IMR-90 (cell line): Measurements from ENCODE around the gene SASS6. TPM values are rescaled to one million over a fixed set of nuclear protein-coding genes. Genes with fewer than 3 reads are reported as not detected.

Experiments used
- ATAC-seq: fragments of 200-7000 bp; cut with Tn5 transposase; 2 replicates; pipeline ENCODE4 v1.9.1; 2020; ENCODE audit warnings: low read depth, mild to moderate bottlenecking, moderate library complexity
- BruUV-seq: library from RNA; stranded (reverse); fragments of 400-500 nt; replicated peaks from 2 replicates; lab custom pipeline; 2021; lab: Mats Ljungman, UMichigan
- CTCF ChIA-PET: fragments of 300-600 bp; formaldehyde crosslinking; extraction: SDS; loops from one replicate; lab custom pipeline; 2021; ENCODE audit warnings: antibody characterized with exemption; lab: Yijun Ruan, JAX
- POLR2A ChIA-PET: fragments of 300-600 bp; sonication (Branson Sonifier 250); formaldehyde crosslinking; loops from one replicate; lab custom pipeline; 2022; ENCODE audit warnings: antibody characterized with exemption; ENCODE audit not compliant: unreplicated experiment; lab: Charles Lee
- DNase-seq: peaks from one replicate; pipeline ENCODE4 v3.0.0; 2013
- H2AFZ ChIP-seq: replicated peaks from 2 replicates; pipeline ENCODE3; 2013; ENCODE audit warnings: low read length, mild to moderate bottlenecking; ENCODE audit not compliant: poor library complexity
- H2AK5ac ChIP-seq: 2 replicates; pipeline ENCODE4 v1.6.1; 2013; ENCODE audit warnings: low read depth, low read length, inconsistent platforms
- H2AK9ac ChIP-seq: replicated peaks from 2 replicates; pipeline ENCODE3; 2013; ENCODE audit warnings: mild to moderate bottlenecking, low read depth, low read length, moderate library complexity; ENCODE audit not compliant: poor library complexity
- H2BK120ac ChIP-seq: 2 replicates; pipeline ENCODE4 v1.6.1; 2013; ENCODE audit warnings: low read depth, low read length, inconsistent platforms
- H2BK15ac ChIP-seq: 3 replicates; pipeline ENCODE4 v1.6.1; 2013; ENCODE audit warnings: low read depth, low read length, inconsistent platforms
- H2BK20ac ChIP-seq: 2 replicates; pipeline ENCODE4 v1.6.1; 2013; ENCODE audit warnings: low read depth, mild to moderate bottlenecking, inconsistent platforms, low read length, moderate library complexity
- H2BK5ac ChIP-seq: 2 replicates; pipeline ENCODE4 v1.6.1; 2013; ENCODE audit warnings: mild to moderate bottlenecking, low read depth, low read length, inconsistent platforms; ENCODE audit not compliant: poor library complexity, severe bottlenecking
- H3K14ac ChIP-seq: replicated peaks from 2 replicates; pipeline ENCODE4 v1.6.1; 2013; ENCODE audit warnings: low read depth, low read length, inconsistent platforms
- H3K18ac ChIP-seq: 2 replicates; pipeline ENCODE4 v1.6.1; 2013; ENCODE audit warnings: low read depth, low read length, control low read depth
- H3K23ac ChIP-seq: 2 replicates; pipeline ENCODE4 v1.6.1; 2013; ENCODE audit warnings: low read depth, low read length, inconsistent platforms
- H3K27ac ChIP-seq: 2 replicates; pipeline ENCODE4 v1.5.1; 2013; ENCODE audit warnings: mild to moderate bottlenecking, control low read depth, low read length; ENCODE audit not compliant: insufficient read depth
- H3K27me3 ChIP-seq: 2 replicates; pipeline ENCODE4 v1.6.1; 2013; ENCODE audit warnings: low read length; ENCODE audit not compliant: control insufficient read depth, insufficient read depth
- H3K36me3 ChIP-seq: 2 replicates; pipeline ENCODE4 v1.6.1; 2013; ENCODE audit warnings: low read length, mixed read lengths; ENCODE audit not compliant: control insufficient read depth, insufficient read depth
- H3K4ac ChIP-seq: 2 replicates; pipeline ENCODE4 v1.6.1; 2013; ENCODE audit warnings: low read depth, low read length, inconsistent platforms
- H3K4me1 ChIP-seq: 2 replicates; pipeline ENCODE4 v1.6.1; 2013; ENCODE audit warnings: low read length, mixed read lengths; ENCODE audit not compliant: control insufficient read depth, insufficient read depth
- H3K4me2 ChIP-seq: 2 replicates; pipeline ENCODE4 v1.6.1; 2013; ENCODE audit warnings: low read depth, mild to moderate bottlenecking, control low read depth, low read length, moderate library complexity
- H3K4me3 ChIP-seq: 2 replicates; pipeline ENCODE4 v1.5.1; 2013; ENCODE audit warnings: low read depth, mild to moderate bottlenecking, control low read depth, low read length, moderate library complexity; ENCODE audit not compliant: insufficient read depth
- H3K56ac ChIP-seq: 2 replicates; pipeline ENCODE4 v1.6.1; 2013; ENCODE audit warnings: low read length, inconsistent platforms; ENCODE audit not compliant: insufficient read depth; ENCODE audit errors: extremely low read depth
- H3K79me1 ChIP-seq, 2 experiments: 2 replicates each; pipeline ENCODE4 v1.6.1; 2013; ENCODE audit warnings: low read length in 2 of 2, inconsistent platforms in 1 of 2, low read depth in 1 of 2
- H3K9ac ChIP-seq: 2 replicates; pipeline ENCODE4 v1.6.1; 2013; ENCODE audit warnings: low read depth, low read length, control low read depth
- H3K9me1 ChIP-seq: 2 replicates; pipeline ENCODE4 v1.6.1; 2013; ENCODE audit warnings: low read length, inconsistent platforms; ENCODE audit not compliant: insufficient read depth
- H3K9me3 ChIP-seq: 2 replicates; pipeline ENCODE4 v1.6.1; 2013; ENCODE audit warnings: low read length; ENCODE audit not compliant: control insufficient read depth, insufficient read depth
- H4K20me1 ChIP-seq: 2 replicates; pipeline ENCODE4 v1.6.1; 2013; ENCODE audit warnings: low read length, inconsistent platforms; ENCODE audit not compliant: insufficient read depth
- H4K5ac ChIP-seq: 2 replicates; pipeline ENCODE4 v1.6.1; 2013; ENCODE audit warnings: mild to moderate bottlenecking, low read depth, low read length, control low read depth
- H4K8ac ChIP-seq, 2 experiments: 2 replicates each; pipeline ENCODE4 v1.6.1; 2013; ENCODE audit warnings: low read depth in 2 of 2, low read length in 2 of 2, control low read depth in 1 of 2, inconsistent platforms in 1 of 2
- H4K91ac ChIP-seq: 2 replicates; pipeline ENCODE4 v1.6.1; 2013; ENCODE audit warnings: low read depth, low read length, inconsistent platforms; ENCODE audit not compliant: insufficient read depth
- CEBPB ChIP-seq: IDR thresholded peaks from 2 replicates; pipeline ENCODE4 v1.6.1; 2012; ENCODE audit warnings: low read depth, low read length, improper control_type of control experiment
- CHD1 ChIP-seq: IDR thresholded peaks from 2 replicates; pipeline ENCODE4 v1.6.1; 2012; ENCODE audit warnings: low read depth, low read length, improper control_type of control experiment
- FOS ChIP-seq: fragments of 150-350 bp; IDR thresholded peaks from 2 replicates; pipeline ENCODE4 v1.6.1; 2016; ENCODE audit warnings: low read depth, low read length
- MAFK ChIP-seq: IDR thresholded peaks from 2 replicates; pipeline ENCODE4 v1.6.1; 2012; ENCODE audit warnings: low read depth, low read length, improper control_type of control experiment
- POLR2A ChIP-seq: IDR thresholded peaks from 2 replicates; pipeline ENCODE4 v1.6.1; 2012; ENCODE audit warnings: mild to moderate bottlenecking, low read depth, low read length
- RCOR1 ChIP-seq: IDR thresholded peaks from 2 replicates; pipeline ENCODE4 v1.6.1; 2012; ENCODE audit warnings: mild to moderate bottlenecking, low read length, improper control_type of control experiment; ENCODE audit not compliant: insufficient replicate concordance
- RFX5 ChIP-seq: IDR thresholded peaks from 2 replicates; pipeline ENCODE4 v1.8.0; 2012; ENCODE audit warnings: low read depth, mild to moderate bottlenecking, low read length, moderate library complexity
- SMC3 ChIP-seq: fragments of 150-350 bp; IDR thresholded peaks from 2 replicates; pipeline ENCODE4 v1.6.1; 2016; ENCODE audit warnings: low read depth, mild to moderate bottlenecking, antibody characterized with exemption, low read length, moderate library complexity
- WGBS, 2 experiments: methylation state at CpG; one replicate each; pipeline versions ENCODE4 v1.1.5 to v1.1.7; 2013; ENCODE audit warnings: missing lambda C conversion rate in 2 of 2; ENCODE audit not compliant: insufficient read length in 1 of 2; ENCODE audit errors: extremely low coverage in 2 of 2; 5-methylcytosine and 5-hydroxymethylcytosine counted together
- dilution Hi-C: fragments of 300-500 bp; cut with HindIII; formaldehyde crosslinking; loops from one replicate; pipeline ENCODE4 v1.14.3; 2018; ENCODE audit warnings: low sequenced_read_pairs; ENCODE audit not compliant: unreplicated experiment
- in situ Hi-C: fragments of 300-500 bp; cut with MboI; formaldehyde crosslinking; loops from 3 replicates; pipeline ENCODE4 v1.14.3; 2019; ENCODE audit warnings: low sequenced_read_pairs, inconsistent platforms, mixed read lengths
- intact Hi-C: fragments of 100-400 bp; cut with micrococcal nuclease; formaldehyde crosslinking; loops from 2 replicates; pipeline ENCODE4 v1.10.0; 2022
- polyA plus RNA-seq, 3 experiments: library from polyadenylated mRNA; depleted of rRNA; stranded (reverse); fragments of >200 nt; gene quantifications; 2 replicates each; pipeline ENCODE4 v1.2.3, GENCODE V29; 2012; ENCODE audit warnings: low replicate concordance in 1 of 3
- total RNA-seq: library from RNA; depleted of rRNA; stranded (reverse); fragments of >200 nt; gene quantifications from 2 replicates; pipeline ENCODE4 v1.2.3, GENCODE V29; 2012
- TF ChIP-seq, protein P1 (sequence below): conservative IDR thresholded peaks from 2 replicates; pipeline ENCODE4 v1.5.1; 2012; ENCODE audit warnings: mild to moderate bottlenecking, low read depth, low read length, improper control_type of control experiment
- TF ChIP-seq, protein P2 (sequence below): fragments of 150-350 bp; IDR thresholded peaks from 2 replicates; pipeline ENCODE4 v1.6.1; 2016; ENCODE audit warnings: low read depth, mild to moderate bottlenecking, low read length, moderate library complexity, borderline replicate concordance

SASS6 gene
- total and polyA plus RNA-seq, 2 of the 4 experiments (the other 2 are of a cell fraction) = 1.1 to 2.7 TPM

DNA sequence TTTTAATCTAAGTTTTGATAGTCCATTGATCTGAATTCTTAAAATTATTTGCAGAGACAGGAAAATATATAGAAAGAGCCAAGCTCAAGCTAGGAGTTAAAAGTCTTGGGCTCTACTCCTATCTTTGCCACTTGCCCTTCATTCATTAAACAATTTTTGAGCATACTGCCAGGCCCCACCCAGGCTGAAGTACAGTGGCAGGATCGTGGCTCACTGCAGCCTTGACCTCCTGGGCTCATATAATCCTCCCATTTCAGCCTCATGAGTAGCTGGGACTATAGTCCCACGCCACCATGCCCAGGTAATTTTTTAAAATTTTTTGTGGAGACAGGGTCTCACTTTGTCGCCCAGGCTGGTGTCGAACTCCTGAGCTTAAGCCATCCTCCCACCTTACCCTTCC, 8.5 kb upstream of the SASS6 start:
- no peaks in the 10 kb centered on the region for H3K27me3 ChIP-seq
- no peaks in the 10 kb centered on the region for H4K20me1 ChIP-seq
- dilution Hi-C loops (no loop called here), intact Hi-C loops (loop anchor here (5.0 to 10.0 kb wide), 2 partner anchors 94 to 131 kb away; no protein-coding TSS in a partner anchor), in situ Hi-C loops (no loop called here)
- no peak overlapping the region for H3K18ac ChIP-seq
- no peak overlapping the region for H2BK5ac ChIP-seq
- no peak overlapping the region for H2AK9ac ChIP-seq
- no peak overlapping the region for H2AK5ac ChIP-seq
- no CpG with 5 or more reads among the region's 4 CpGs for WGBS, 2 experiments
- no peaks in the 10 kb centered on the region for H3K9me3 ChIP-seq
- ATAC-seq (no peak), DNase-seq (no peak)
- H3K4me3 ChIP-seq = no peak overlapping the region
- no peak overlapping the region for H3K56ac ChIP-seq
- CTCF ChIA-PET = no interaction called here
- H4K5ac ChIP-seq = no peak overlapping the region
- no peak overlapping the region for H3K14ac ChIP-seq
- H3K23ac ChIP-seq = no peak overlapping the region
- no peaks in the 10 kb centered on the region for H3K4me1 ChIP-seq
- H3K36me3 ChIP-seq = peaks cover 26% of the 10 kb centered on the region
- H4K8ac ChIP-seq = no peak overlapping the region
- POLR2A ChIA-PET = no interaction called here
- H2BK15ac ChIP-seq = no peak overlapping the region
- no peak overlapping the region for H2AFZ ChIP-seq
- no peak overlapping the region for H4K91ac ChIP-seq
- H3K4me2 ChIP-seq = no peak overlapping the region
- no TSS peak for BruUV-seq
- no peak overlapping the region for H2BK20ac ChIP-seq
- 0 out of 4 replicates have a peak, but pooled peaks cover 0 to 5% of the 10 kb centered on the region in 2 experiments for H3K79me1 ChIP-seq
- 0 out of 2 replicates have a peak, but pooled peaks cover 2% of the 10 kb centered on the region for H3K9me1 ChIP-seq
- TF ChIP-seq POLR2A (no peak), SMC3 (no peak), MAFK (no peak), CHD1 (no peak), CEBPB (no peak), RCOR1 (no peak), FOS (no peak), RFX5 (no peak)
- TF ChIP-seq, protein P1, sequence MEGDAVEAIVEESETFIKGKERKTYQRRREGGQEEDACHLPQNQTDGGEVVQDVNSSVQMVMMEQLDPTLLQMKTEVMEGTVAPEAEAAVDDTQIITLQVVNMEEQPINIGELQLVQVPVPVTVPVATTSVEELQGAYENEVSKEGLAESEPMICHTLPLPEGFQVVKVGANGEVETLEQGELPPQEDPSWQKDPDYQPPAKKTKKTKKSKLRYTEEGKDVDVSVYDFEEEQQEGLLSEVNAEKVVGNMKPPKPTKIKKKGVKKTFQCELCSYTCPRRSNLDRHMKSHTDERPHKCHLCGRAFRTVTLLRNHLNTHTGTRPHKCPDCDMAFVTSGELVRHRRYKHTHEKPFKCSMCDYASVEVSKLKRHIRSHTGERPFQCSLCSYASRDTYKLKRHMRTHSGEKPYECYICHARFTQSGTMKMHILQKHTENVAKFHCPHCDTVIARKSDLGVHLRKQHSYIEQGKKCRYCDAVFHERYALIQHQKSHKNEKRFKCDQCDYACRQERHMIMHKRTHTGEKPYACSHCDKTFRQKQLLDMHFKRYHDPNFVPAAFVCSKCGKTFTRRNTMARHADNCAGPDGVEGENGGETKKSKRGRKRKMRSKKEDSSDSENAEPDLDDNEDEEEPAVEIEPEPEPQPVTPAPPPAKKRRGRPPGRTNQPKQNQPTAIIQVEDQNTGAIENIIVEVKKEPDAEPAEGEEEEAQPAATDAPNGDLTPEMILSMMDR = no peak
- TF ChIP-seq, protein P2, sequence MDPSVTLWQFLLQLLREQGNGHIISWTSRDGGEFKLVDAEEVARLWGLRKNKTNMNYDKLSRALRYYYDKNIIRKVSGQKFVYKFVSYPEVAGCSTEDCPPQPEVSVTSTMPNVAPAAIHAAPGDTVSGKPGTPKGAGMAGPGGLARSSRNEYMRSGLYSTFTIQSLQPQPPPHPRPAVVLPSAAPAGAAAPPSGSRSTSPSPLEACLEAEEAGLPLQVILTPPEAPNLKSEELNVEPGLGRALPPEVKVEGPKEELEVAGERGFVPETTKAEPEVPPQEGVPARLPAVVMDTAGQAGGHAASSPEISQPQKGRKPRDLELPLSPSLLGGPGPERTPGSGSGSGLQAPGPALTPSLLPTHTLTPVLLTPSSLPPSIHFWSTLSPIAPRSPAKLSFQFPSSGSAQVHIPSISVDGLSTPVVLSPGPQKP = no peak
- H3K27ac ChIP-seq = no peak overlapping the region
- H3K9ac ChIP-seq = no peak overlapping the region
- no peak overlapping the region for H2BK120ac ChIP-seq
- no peak overlapping the region for H3K4ac ChIP-seq
